Right atrium auricular region (tissue), 2 donors: ENCODE data around the gene FAM78A. TPM values are rescaled to one million over a fixed set of nuclear protein-coding genes. Genes with fewer than 3 reads are reported as not detected.
A peak's percentile ranks its signal among the peaks of the same experiment; 100 is the strongest.
"Not testable (repeated sequence)": the region's sequence is repeated elsewhere in the genome, so short reads cannot be mapped to it uniquely, and the experiment has no call there.

ENCODE experiments used
- DNase-seq: peaks from one replicate; pipeline ENCODE4 v3.0.0-alpha.2; 2019; ENCODE audit warnings: low spot score
- H3K27ac ChIP-seq, 2 donors: fragments of 200-600 bp; sonication (generic); 1 replicate in 1 of 2; 2 replicates in 1 of 2; pipeline ENCODE4 v1.5.1; 2016 to 2019
- H3K27me3 ChIP-seq, 2 donors: fragments of 200-600 bp; sonication (generic); one replicate each; pipeline versions ENCODE4 v1.5.1 to v1.6.0; 2017 to 2019
- H3K36me3 ChIP-seq: fragments of 200-600 bp; sonication (generic); one replicate; pipeline ENCODE4 v1.5.1; 2016
- H3K4me1 ChIP-seq, 2 donors: fragments of 200-600 bp; sonication (generic); one replicate each; pipeline versions ENCODE4 v1.5.1 to v1.6.0; 2017 to 2019
- H3K4me3 ChIP-seq, 2 donors: fragments of 200-600 bp; sonication (generic); 1 replicate in 1 of 2; 2 replicates in 1 of 2; pipeline ENCODE4 v1.5.1; 2017 to 2019; ENCODE audit warnings: mild to moderate bottlenecking in 1 of 2, moderate library complexity in 1 of 2
- H3K9me3 ChIP-seq, 2 donors: fragments of 200-600 bp; sonication (generic); one replicate each; pipeline ENCODE4 v1.5.1; 2019
- CTCF ChIP-seq, 2 donors: fragments of 200-600 bp; sonication (generic); IDR thresholded peaks; one replicate each; pipeline ENCODE4 v1.5.1; 2019; ENCODE audit warnings: antibody characterized with exemption in 2 of 2
- total RNA-seq, 2 donors: library from RNA; depleted of rRNA; stranded (reverse); fragments of >200 nt; gene quantifications; one replicate each; pipeline ENCODE4 v1.1.0, GENCODE V29; 2016

The FAM78A gene
- total RNA-seq, 2 donors from 2014 or later = 31.8 to 55.3 TPM

GRCh38 chr9:131273146-131273855, 3.0 kb downstream of the FAM78A start:
- no peaks in the 10 kb centered on the region for H3K36me3 ChIP-seq
- peak overlapping the region; percentile 98 for H3K27ac ChIP-seq
- peak in 1 of 2 donors; percentile 16 for TF ChIP-seq CTCF (IDR thresholded peaks at IDR 0.05)
- no peaks in the 10 kb centered on the region for H3K27me3 ChIP-seq
- H3K9me3 ChIP-seq = no peaks in the 10 kb centered on the region
- DNase-seq = no peak
- H3K4me1 ChIP-seq = peaks cover 0 to 48% of the 10 kb centered on the region in 2 donors
- peak overlapping the region; percentile 76 to 81 for H3K4me3 ChIP-seq

GRCh38 chr9:131272212-131272611, 4.1 kb downstream of the FAM78A start:
- Histone ChIP-seq H3K4me3 (peak overlapping the region; percentile 76 to 81), H3K36me3 (no peaks in the 10 kb centered on the region), H3K4me1 (peaks cover 0 to 56% of the 10 kb centered on the region in 2 donors), H3K27ac (peak overlapping the region; percentile 98), H3K27me3 (no peaks in the 10 kb centered on the region), H3K9me3 (no peaks in the 10 kb centered on the region)
- no peak for TF ChIP-seq CTCF (IDR thresholded peaks at IDR 0.05)
- DNase-seq = no peak

- Histone ChIP-seq H3K27me3 (no peaks in the 10 kb centered on the region), H3K27ac (peak overlapping the region; percentile 98), H3K36me3 (no peaks in the 10 kb centered on the region), H3K9me3 (no peaks in the 10 kb centered on the region), H3K4me1 (peaks cover 0 to 62% of the 10 kb centered on the region in 2 donors), H3K4me3 (peak overlapping the region in 1 of 2 donors; percentile 81)
- no peak for DNase-seq
- TF ChIP-seq CTCF (IDR thresholded peaks at IDR 0.05) = no peak
Observed at GRCh38 chr9:131271506-131271931, 4.8 kb downstream of the FAM78A start.

GRCh38 chr9:131271016-131271273, 5.4 kb downstream of the FAM78A start:
- Histone ChIP-seq H3K27ac (peak overlapping the region; percentile 98), H3K4me1 (peaks cover 0 to 68% of the 10 kb centered on the region in 2 donors), H3K4me3 (peak overlapping the region in 1 of 2 donors; percentile 6)
- H3K9me3 ChIP-seq, H3K36me3 ChIP-seq, H3K27me3 ChIP-seq, DNase-seq: not testable (repeated sequence)

- Histone ChIP-seq H3K27ac (peak overlapping the region; percentile 98), H3K36me3 (no peaks in the 10 kb centered on the region), H3K9me3 (no peaks in the 10 kb centered on the region), H3K4me1 (peaks cover 0 to 74% of the 10 kb centered on the region in 2 donors), H3K27me3 (no peaks in the 10 kb centered on the region), H3K4me3 (no peak overlapping the region)
- no peak for TF ChIP-seq CTCF (IDR thresholded peaks at IDR 0.05)
- peak; percentile 88 for DNase-seq
Observed at GRCh38 chr9:131270171-131271015, 5.9 kb downstream of the FAM78A start.
